Smooth muscle cell (in vitro differentiated cells): Measurements from ENCODE around the gene IGSF9B. TPM values are rescaled to one million over a fixed set of nuclear protein-coding genes. Genes with fewer than 3 reads are reported as not detected.

Experiments
- DNase-seq: peaks from one replicate; lab custom pipeline; 2025; ENCODE audit not compliant: unreplicated experiment; lab: John Stamatoyannopoulos, UW
- H2AFZ ChIP-seq: fragments of 200-600 bp; sonication (generic); 2 replicates; pipeline ENCODE4 v1.6.0; 2016; ENCODE audit warnings: antibody characterized with exemption, low read depth, mild to moderate bottlenecking
- H3F3A ChIP-seq: fragments of 200-600 bp; sonication (generic); 2 replicates; pipeline ENCODE4 v1.6.0; 2017; ENCODE audit warnings: antibody characterized with exemption, low read depth
- H3K27ac ChIP-seq: fragments of 200-600 bp; sonication (generic); 2 replicates; pipeline ENCODE4 v1.5.1; 2016; ENCODE audit warnings: low read depth, mild to moderate bottlenecking
- H3K27me3 ChIP-seq: fragments of 200-600 bp; sonication (generic); 2 replicates; pipeline ENCODE4 v1.6.1; 2016; ENCODE audit warnings: low read depth, mild to moderate bottlenecking
- H3K36me3 ChIP-seq: fragments of 200-600 bp; sonication (generic); 2 replicates; pipeline ENCODE4 v1.5.1; 2016; ENCODE audit warnings: low read depth
- H3K4me1 ChIP-seq: fragments of 200-600 bp; sonication (generic); 2 replicates; pipeline ENCODE4 v1.5.1; 2016; ENCODE audit warnings: low read depth
- H3K4me2 ChIP-seq: fragments of 200-600 bp; sonication (generic); 2 replicates; pipeline ENCODE4 v1.6.0; 2016; ENCODE audit warnings: mild to moderate bottlenecking
- H3K4me3 ChIP-seq: fragments of 200-600 bp; sonication (generic); 2 replicates; pipeline ENCODE4 v1.5.1; 2016; ENCODE audit warnings: mild to moderate bottlenecking
- H3K79me2 ChIP-seq: fragments of 200-600 bp; sonication (generic); 2 replicates; pipeline ENCODE4 v1.6.0; 2016; ENCODE audit warnings: low read depth, mild to moderate bottlenecking
- H3K9ac ChIP-seq: fragments of 200-600 bp; sonication (generic); 2 replicates; pipeline ENCODE4 v1.6.0; 2016; ENCODE audit warnings: low read depth
- H3K9me3 ChIP-seq: fragments of 200-600 bp; sonication (generic); replicated peaks from 2 replicates; pipeline ENCODE4 v1.5.1; 2016; ENCODE audit warnings: low read depth
- H4K20me1 ChIP-seq: fragments of 200-600 bp; sonication (generic); 2 replicates; pipeline ENCODE4 v1.6.0; 2016; ENCODE audit warnings: low read depth
- CTCF ChIP-seq: fragments of 200-600 bp; sonication (generic); IDR thresholded peaks from 2 replicates; pipeline ENCODE4 v1.5.1; 2017; ENCODE audit warnings: borderline replicate concordance, mild to moderate bottlenecking, antibody characterized with exemption; ENCODE audit not compliant: insufficient read depth, poor library complexity, severe bottlenecking
- WGBS: methylation state at CpG from one replicate; pipeline ENCODE4 v1.1.7; 2016; ENCODE audit warnings: low lambda C conversion rate; 5-methylcytosine and 5-hydroxymethylcytosine counted together
- polyA plus RNA-seq: library from polyadenylated mRNA; unstranded; fragments of >200 nt; fragmentation: Nextera tagmentation; extraction: Ambion mirVana; gene quantifications from 2 replicates; pipeline ENCODE4 v1.2.1, GENCODE V29; 2016
- total RNA-seq: library from RNA; depleted of rRNA; stranded (reverse); fragments of >200 nt; gene quantifications from 2 replicates; pipeline ENCODE4 v1.2.3, GENCODE V29; 2014

IGSF9B gene
- total and polyA plus RNA-seq, 2 experiments from 2014 or later, result 0.82 to 1.7 TPM

DNA sequence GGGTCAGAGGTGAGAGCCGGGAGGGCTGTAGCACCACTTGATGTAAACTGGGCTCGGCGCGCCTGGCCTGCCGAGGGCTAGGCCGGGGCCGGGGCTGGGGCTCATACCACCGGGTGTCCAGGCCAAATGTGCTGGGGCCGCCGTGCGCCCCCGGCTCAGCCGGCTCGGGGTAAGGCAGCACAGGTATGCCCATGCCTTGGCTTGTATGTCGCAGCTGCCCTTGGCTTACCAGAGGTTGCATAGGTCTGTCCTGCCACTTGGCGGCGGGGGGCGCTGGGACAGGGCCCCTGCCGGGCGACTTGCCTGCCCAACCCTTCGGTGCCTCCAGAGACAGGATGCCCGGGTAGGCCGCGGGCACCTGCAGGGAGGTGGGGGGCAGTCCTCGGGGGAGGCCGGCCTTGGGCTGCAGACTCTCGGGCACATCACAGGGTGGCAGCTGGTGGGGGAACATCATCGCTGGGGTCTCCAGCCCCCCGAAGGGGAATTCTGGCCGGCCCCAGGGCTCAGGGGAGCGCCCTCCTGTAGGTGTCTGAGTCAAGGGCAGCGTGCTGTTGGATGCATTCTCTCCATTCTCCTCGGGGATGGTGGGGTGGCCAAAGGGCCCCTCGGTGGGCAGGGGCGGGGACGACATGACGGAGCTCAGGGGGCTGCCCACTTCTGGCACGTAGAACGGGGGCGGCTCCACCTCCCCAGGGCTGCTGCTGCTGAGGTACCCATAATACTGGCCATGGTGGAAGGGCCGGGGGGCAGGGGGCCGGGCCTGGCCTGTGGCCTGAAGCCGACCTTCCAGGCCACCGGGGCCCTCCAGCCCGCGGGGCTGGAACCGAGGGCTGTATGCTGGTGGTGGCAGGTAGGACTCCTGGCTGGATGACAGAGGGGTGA lies 36.4 kb downstream of the IGSF9B start:
- 95% methylated on average over 18 of the region's 47 CpGs for WGBS

DNA sequence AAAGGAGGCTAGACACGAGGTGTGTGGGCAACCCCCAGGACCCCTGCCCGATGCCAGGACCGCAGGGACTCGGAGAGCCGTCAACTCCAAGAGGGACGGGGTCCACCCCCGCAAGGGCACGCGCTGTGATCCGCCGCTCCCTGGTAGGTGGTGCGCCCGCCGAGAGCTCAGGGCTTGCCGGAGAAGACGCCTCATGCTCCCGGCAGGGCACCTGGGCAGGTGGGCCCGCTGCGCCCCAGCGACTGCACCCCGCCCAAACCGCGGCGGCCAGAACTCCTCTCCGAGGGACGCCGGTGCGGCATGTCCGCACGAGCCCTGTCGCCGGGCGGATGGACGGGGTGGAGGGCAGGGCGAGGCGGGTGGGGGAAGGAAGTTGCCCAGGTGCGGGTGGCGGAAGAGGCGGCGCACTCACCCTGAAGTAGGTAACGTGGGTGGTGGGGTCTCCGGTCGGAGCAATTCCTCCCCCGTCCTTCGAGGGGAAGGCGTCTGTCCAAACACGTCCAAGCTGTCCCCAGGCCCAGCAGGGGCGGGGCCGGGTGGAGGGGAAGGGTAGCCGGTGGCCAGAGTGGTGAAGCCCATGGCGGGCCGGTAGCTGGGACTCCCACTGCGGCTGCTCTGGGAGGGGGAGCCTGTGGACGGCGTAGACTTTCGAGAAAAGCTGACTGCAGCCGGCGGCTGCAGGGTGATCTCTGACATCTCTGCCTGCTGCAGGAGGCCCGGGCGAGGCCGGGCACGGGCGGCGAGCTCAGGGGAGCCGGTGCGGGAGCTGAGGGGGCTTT lies 37.2 kb downstream of the IGSF9B start:
- Histone ChIP-seq H3K9ac (no peak overlapping the region), H2AFZ (no peak overlapping the region), H3K79me2 (no peaks in the 10 kb centered on the region), H4K20me1 (no peaks in the 10 kb centered on the region), H3K27me3 (peaks cover 3% of the 10 kb centered on the region), H3K9me3 (no peaks in the 10 kb centered on the region), H3F3A (no peaks in the 10 kb centered on the region), H3K36me3 (no peaks in the 10 kb centered on the region), H3K4me1 (no peaks in the 10 kb centered on the region), H3K27ac (no peak overlapping the region), H3K4me3 (no peak overlapping the region), H3K4me2 (no peak overlapping the region)
- no peak for DNase-seq
- whole genome bisulfite sequencing, result 96% methylated on average over 35 of the region's 66 CpGs
- TF ChIP-seq CTCF, result no peak

More for the DNA sequence above, 36.4 kb downstream of the IGSF9B start:
- Histone ChIP-seq H3K27ac (no peak overlapping the region), H3K27me3 (peaks cover 3% of the 10 kb centered on the region), H3K9ac (no peak overlapping the region), H2AFZ (no peak overlapping the region), H3K4me1 (no peaks in the 10 kb centered on the region), H3K36me3 (no peaks in the 10 kb centered on the region), H3K4me2 (no peak overlapping the region), H3K9me3 (no peaks in the 10 kb centered on the region), H4K20me1 (no peaks in the 10 kb centered on the region), H3F3A (no peaks in the 10 kb centered on the region), H3K4me3 (no peak overlapping the region), H3K79me2 (no peaks in the 10 kb centered on the region)
- no peak for DNase-seq
- TF ChIP-seq CTCF, result no peak

GRCh38 chr11:133918608-133919260 lies 38.0 kb downstream of the IGSF9B start:
- no peak overlapping the region for H3K27ac ChIP-seq
- no peaks in the 10 kb centered on the region for H3K4me1 ChIP-seq
- 77% methylated on average over 12 of the region's 26 CpGs for WGBS
- no peak overlapping the region for H2AFZ ChIP-seq
- no peak for TF ChIP-seq CTCF
- peak overlapping the region; percentile 23 for H3K4me3 ChIP-seq
- H3K36me3 ChIP-seq, result no peaks in the 10 kb centered on the region
- DNase-seq, result no peak
- no peaks in the 10 kb centered on the region for H4K20me1 ChIP-seq
- H3K9me3 ChIP-seq, result no peaks in the 10 kb centered on the region
- H3K79me2 ChIP-seq, result no peaks in the 10 kb centered on the region
- H3K4me2 ChIP-seq, result peak overlapping the region; percentile 72
- peaks cover 3% of the 10 kb centered on the region for H3K27me3 ChIP-seq
- H3F3A ChIP-seq, result no peaks in the 10 kb centered on the region
- no peak overlapping the region for H3K9ac ChIP-seq
